HEK293 (cell line): Measurements from ENCODE around the gene COPS3.

Experiments used
- CTCF ChIA-PET: fragments of 350-600 bp; formaldehyde crosslinking; extraction: SDS; loops from one replicate; lab custom pipeline; 2021; ENCODE audit warnings: antibody characterized with exemption; lab: Yijun Ruan, JAX
- POLR2A ChIA-PET: fragments of 300-600 bp; formaldehyde crosslinking; extraction: SDS; loops from one replicate; lab custom pipeline; 2020; ENCODE audit warnings: antibody characterized with exemption, inconsistent platforms; lab: Yijun Ruan, JAX
- H3K27ac ChIP-seq: fragments of 200-500 bp; sonication (Bioruptor generic); 2 replicates; pipeline ENCODE4 v1.5.1; 2014; ENCODE audit warnings: low read depth, low read length, control low read depth, inconsistent platforms; ENCODE audit errors: extremely low read depth
- H3K36me3 ChIP-seq, 2 experiments: fragments of 200-500 bp in 1 of 2; sonication (Bioruptor generic) in 1 of 2; 1 replicate in 1 of 2; 2 replicates in 1 of 2; pipeline ENCODE4 v1.5.1; 2014 to 2017; ENCODE audit warnings: inconsistent platforms in 2 of 2, low read length in 2 of 2; ENCODE audit not compliant: control insufficient read depth in 2 of 2, insufficient read depth in 1 of 2
- H3K4me1 ChIP-seq: fragments of 200-500 bp; sonication (Bioruptor generic); 2 replicates; pipeline ENCODE4 v1.5.1; 2014; ENCODE audit warnings: mild to moderate bottlenecking, low read length, inconsistent platforms; ENCODE audit not compliant: control insufficient read depth, insufficient read depth
- H3K4me3 ChIP-seq: 2 replicates; pipeline ENCODE4 v1.5.1; 2011; ENCODE audit warnings: low read depth, mild to moderate bottlenecking, control low read depth, low read length, moderate library complexity
- H3K9me3 ChIP-seq: fragments of 200-500 bp; sonication (Bioruptor generic); 2 replicates; pipeline ENCODE4 v1.5.1; 2014; ENCODE audit warnings: low read depth, low read length, inconsistent platforms; ENCODE audit not compliant: control insufficient read depth, insufficient read depth
- GFI1B ChIP-seq: fragments of 450-650 bp; formaldehyde crosslinking; IDR thresholded peaks from 2 replicates; pipeline ENCODE4 v1.5.1; 2016; ENCODE audit warnings: missing biosample characterization, missing genetic modification characterization
- GLI4 ChIP-seq: fragments of 450-650 bp; formaldehyde crosslinking; IDR thresholded peaks from 2 replicates; pipeline ENCODE4 v1.5.1; 2016; ENCODE audit warnings: missing biosample characterization, missing genetic modification characterization
- KLF16 ChIP-seq: fragments of 450-650 bp; formaldehyde crosslinking; IDR thresholded peaks from 2 replicates; pipeline ENCODE4 v1.5.1; 2017; ENCODE audit warnings: missing biosample characterization, missing genetic modification characterization
- SCRT2 ChIP-seq: fragments of 450-650 bp; formaldehyde crosslinking; IDR thresholded peaks from 2 replicates; pipeline ENCODE4 v1.5.1; 2016; ENCODE audit warnings: missing biosample characterization, missing genetic modification characterization
- SP2 ChIP-seq: fragments of 450-650 bp; formaldehyde crosslinking; IDR thresholded peaks from 2 replicates; pipeline ENCODE4 v1.5.1; 2016; ENCODE audit warnings: missing biosample characterization, missing genetic modification characterization
- SP7 ChIP-seq: fragments of 450-650 bp; formaldehyde crosslinking; IDR thresholded peaks from 2 replicates; pipeline ENCODE4 v1.5.1; 2016; ENCODE audit warnings: missing biosample characterization, missing genetic modification characterization
- TCF7L2 ChIP-seq: IDR thresholded peaks from 2 replicates; pipeline ENCODE4 v1.6.1; 2011; ENCODE audit warnings: low read depth, mild to moderate bottlenecking, inconsistent platforms, low read length, moderate library complexity, borderline replicate concordance
- ZBTB7A ChIP-seq: fragments of 450-650 bp; formaldehyde crosslinking; IDR thresholded peaks from 2 replicates; pipeline ENCODE4 v1.5.1; 2016; ENCODE audit warnings: low read depth, missing biosample characterization, missing genetic modification characterization
- ZNF155 ChIP-seq: fragments of 450-650 bp; formaldehyde crosslinking; IDR thresholded peaks from 2 replicates; pipeline ENCODE4 v1.5.1; 2016; ENCODE audit warnings: missing biosample characterization, missing genetic modification characterization
- ZNF184 ChIP-seq: fragments of 450-650 bp; IDR thresholded peaks from 2 replicates; pipeline ENCODE4 v1.5.1; 2018; ENCODE audit warnings: missing biosample characterization, mild to moderate bottlenecking, missing genetic modification characterization
- ZNF350 ChIP-seq: fragments of 450-650 bp; formaldehyde crosslinking; IDR thresholded peaks from 2 replicates; pipeline ENCODE4 v1.5.0; 2017; ENCODE audit warnings: missing biosample characterization, mild to moderate bottlenecking, missing genetic modification characterization
- ZNF530 ChIP-seq: fragments of 450-650 bp; formaldehyde crosslinking; IDR thresholded peaks from 2 replicates; pipeline ENCODE4 v1.5.1; 2016; ENCODE audit warnings: low read depth, missing biosample characterization, missing genetic modification characterization
- ZNF549 ChIP-seq: fragments of 450-650 bp; IDR thresholded peaks from 2 replicates; pipeline ENCODE4 v1.5.1; 2018; ENCODE audit warnings: missing biosample characterization, missing genetic modification characterization, mild to moderate bottlenecking, inconsistent platforms, moderate library complexity
- ZNF558 ChIP-seq: fragments of 450-650 bp; formaldehyde crosslinking; IDR thresholded peaks from 2 replicates; pipeline ENCODE4 v1.5.1; 2016; ENCODE audit warnings: missing biosample characterization, missing genetic modification characterization
- ZNF560 ChIP-seq: fragments of 450-650 bp; formaldehyde crosslinking; IDR thresholded peaks from 2 replicates; pipeline ENCODE4 v1.5.1; 2017; ENCODE audit warnings: missing biosample characterization, missing genetic modification characterization, borderline replicate concordance
- ZNF658 ChIP-seq: fragments of 450-650 bp; formaldehyde crosslinking; IDR thresholded peaks from 2 replicates; pipeline ENCODE4; 2016; ENCODE audit warnings: missing biosample characterization, missing genetic modification characterization
- ZSCAN30 ChIP-seq: fragments of 450-650 bp; IDR thresholded peaks from 2 replicates; pipeline ENCODE4 v1.5.1; 2018; ENCODE audit warnings: missing biosample characterization, mild to moderate bottlenecking, missing genetic modification characterization, moderate library complexity
- TF ChIP-seq, protein P1 (sequence below): fragments of 450-650 bp; formaldehyde crosslinking; IDR thresholded peaks from 2 replicates; pipeline ENCODE4 v1.5.1; 2016; ENCODE audit warnings: missing biosample characterization, missing genetic modification characterization
- TF ChIP-seq, protein P2 (sequence below): IDR thresholded peaks from 2 replicates; pipeline ENCODE4 v1.6.1; 2011; ENCODE audit warnings: mild to moderate bottlenecking, low read depth, low read length, borderline replicate concordance
- TF ChIP-seq, protein P3 (sequence below): fragments of 450-650 bp; formaldehyde crosslinking; IDR thresholded peaks from 2 replicates; pipeline ENCODE4 v1.5.1; 2016; ENCODE audit warnings: missing biosample characterization, missing genetic modification characterization
- TF ChIP-seq, protein P4 (sequence below): fragments of 450-650 bp; formaldehyde crosslinking; IDR thresholded peaks from 2 replicates; pipeline ENCODE4 v1.5.1; 2017; ENCODE audit warnings: missing biosample characterization, missing genetic modification characterization
- TF ChIP-seq, protein P5 (sequence below): fragments of 450-650 bp; formaldehyde crosslinking; conservative IDR thresholded peaks from 2 replicates; pipeline ENCODE4 v1.5.1; 2016; ENCODE audit warnings: low read depth, missing biosample characterization, missing genetic modification characterization
- TF ChIP-seq, protein P6 (sequence below): fragments of 450-650 bp; formaldehyde crosslinking; IDR thresholded peaks from 2 replicates; pipeline ENCODE4 v1.5.1; 2016; ENCODE audit warnings: missing biosample characterization, missing genetic modification characterization

COPS3 gene

DNA sequence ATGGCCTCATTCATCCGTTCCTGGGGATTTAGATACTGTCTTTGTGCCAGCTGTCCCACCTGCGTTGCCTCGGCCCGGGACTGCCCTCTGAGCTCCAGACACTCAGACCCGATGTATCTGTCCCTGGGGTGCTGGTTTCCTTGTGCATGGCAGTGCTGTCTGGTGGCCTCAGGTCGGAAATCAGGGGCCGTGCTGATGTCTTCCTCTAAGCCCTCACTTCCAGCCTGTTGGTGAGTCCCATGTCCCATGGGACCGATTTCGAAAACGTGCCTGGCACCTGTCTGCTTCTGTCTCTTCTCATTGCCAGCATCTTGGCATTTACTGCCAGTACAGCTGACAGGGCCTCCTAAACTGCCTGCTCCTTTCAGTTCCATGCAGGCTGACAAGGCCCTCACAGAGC lies 44.2 kb upstream of the COPS3 start:
- TF ChIP-seq SP7 (tag by site-specific recombination) (no peak), ZSCAN30 (tag by site-specific recombination) (no peak), ZNF558 (no peak), ZNF530 (no peak), ZNF155 (tag by site-specific recombination) (no peak), GFI1B (tag by site-specific recombination) (no peak), KLF16 (tag by site-specific recombination) (no peak), ZNF549 (tag by site-specific recombination) (no peak), ZNF658 (tag by site-specific recombination) (no peak)
- TF ChIP-seq, protein P1, sequence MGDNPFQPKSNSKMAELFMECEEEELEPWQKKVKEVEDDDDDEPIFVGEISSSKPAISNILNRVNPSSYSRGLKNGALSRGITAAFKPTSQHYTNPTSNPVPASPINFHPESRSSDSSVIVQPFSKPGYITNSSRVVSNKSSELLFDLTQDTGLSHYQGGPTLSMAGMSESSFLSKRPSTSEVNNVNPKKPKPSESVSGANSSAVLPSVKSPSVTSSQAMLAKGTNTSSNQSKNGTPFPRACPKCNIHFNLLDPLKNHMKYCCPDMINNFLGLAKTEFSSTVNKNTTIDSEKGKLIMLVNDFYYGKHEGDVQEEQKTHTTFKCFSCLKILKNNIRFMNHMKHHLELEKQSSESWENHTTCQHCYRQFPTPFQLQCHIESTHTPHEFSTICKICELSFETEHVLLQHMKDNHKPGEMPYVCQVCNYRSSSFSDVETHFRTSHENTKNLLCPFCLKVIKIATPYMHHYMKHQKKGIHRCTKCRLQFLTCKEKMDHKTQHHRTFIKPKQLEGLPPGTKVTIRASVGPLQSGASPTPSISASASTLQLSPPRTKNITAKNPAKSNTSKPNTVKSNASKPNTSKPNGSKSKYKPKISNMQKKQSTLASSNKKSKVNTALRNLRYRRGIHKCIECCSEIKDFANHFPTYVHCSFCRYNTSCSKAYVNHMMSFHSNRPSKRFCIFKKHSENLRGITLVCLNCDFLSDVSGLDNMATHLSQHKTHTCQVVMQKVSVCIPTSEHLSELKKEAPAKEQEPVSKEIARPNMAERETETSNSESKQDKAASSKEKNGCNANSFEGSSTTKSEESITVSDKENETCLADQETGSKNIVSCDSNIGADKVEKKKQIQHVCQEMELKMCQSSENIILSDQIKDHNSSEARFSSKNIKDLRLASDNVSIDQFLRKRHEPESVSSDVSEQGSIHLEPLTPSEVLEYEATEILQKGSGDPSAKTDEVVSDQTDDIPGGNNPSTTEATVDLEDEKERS: no peak
- TF ChIP-seq, protein P2, sequence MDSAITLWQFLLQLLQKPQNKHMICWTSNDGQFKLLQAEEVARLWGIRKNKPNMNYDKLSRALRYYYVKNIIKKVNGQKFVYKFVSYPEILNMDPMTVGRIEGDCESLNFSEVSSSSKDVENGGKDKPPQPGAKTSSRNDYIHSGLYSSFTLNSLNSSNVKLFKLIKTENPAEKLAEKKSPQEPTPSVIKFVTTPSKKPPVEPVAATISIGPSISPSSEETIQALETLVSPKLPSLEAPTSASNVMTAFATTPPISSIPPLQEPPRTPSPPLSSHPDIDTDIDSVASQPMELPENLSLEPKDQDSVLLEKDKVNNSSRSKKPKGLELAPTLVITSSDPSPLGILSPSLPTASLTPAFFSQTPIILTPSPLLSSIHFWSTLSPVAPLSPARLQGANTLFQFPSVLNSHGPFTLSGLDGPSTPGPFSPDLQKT: no peak
- TF ChIP-seq, protein P3, sequence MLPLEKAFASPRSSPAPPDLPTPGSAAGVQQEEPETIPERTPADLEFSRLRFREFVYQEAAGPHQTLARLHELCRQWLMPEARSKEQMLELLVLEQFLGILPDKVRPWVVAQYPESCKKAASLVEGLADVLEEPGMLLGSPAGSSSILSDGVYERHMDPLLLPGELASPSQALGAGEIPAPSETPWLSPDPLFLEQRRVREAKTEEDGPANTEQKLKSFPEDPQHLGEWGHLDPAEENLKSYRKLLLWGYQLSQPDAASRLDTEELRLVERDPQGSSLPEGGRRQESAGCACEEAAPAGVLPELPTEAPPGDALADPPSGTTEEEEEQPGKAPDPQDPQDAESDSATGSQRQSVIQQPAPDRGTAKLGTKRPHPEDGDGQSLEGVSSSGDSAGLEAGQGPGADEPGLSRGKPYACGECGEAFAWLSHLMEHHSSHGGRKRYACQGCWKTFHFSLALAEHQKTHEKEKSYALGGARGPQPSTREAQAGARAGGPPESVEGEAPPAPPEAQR: no peak
- H3K9me3 ChIP-seq: no peaks in the 10 kb centered on the region
- H3K4me1 ChIP-seq: no peaks in the 10 kb centered on the region
- POLR2A ChIA-PET: no interaction called here
- no peak overlapping the region for H3K4me3 ChIP-seq
- CTCF ChIA-PET: no interaction called here
- H3K36me3 ChIP-seq: no peaks in the 10 kb centered on the region; a peak in 1 of 3 replicates
- no peak overlapping the region for H3K27ac ChIP-seq

DNA sequence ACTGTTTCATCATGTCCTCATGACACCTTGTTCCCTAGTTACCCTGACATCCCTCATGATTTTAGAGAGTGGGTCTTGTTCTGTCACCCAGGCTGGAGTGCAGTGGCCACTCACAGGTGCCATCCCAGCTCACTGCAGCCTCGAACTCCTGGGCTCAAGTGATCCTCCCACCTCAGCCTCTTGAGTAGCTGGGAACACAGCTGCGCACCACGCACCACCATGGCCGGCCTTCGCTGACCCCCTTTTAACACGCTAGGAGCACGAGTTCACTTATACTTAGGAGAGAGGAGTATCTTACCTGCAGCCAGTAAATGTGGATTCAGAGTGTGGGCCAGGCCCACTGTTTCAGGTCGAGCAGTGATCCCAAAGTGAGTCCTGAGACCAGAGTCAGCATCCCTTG lies 43.6 kb upstream of the COPS3 start:
- Histone ChIP-seq H3K4me1 (no peaks in the 10 kb centered on the region), H3K9me3 (no peaks in the 10 kb centered on the region), H3K36me3 (no peaks in the 10 kb centered on the region; a peak in 1 of 3 replicates), H3K27ac (no peak overlapping the region)
- POLR2A ChIA-PET: no interaction called here
- TF ChIP-seq ZNF560 (no peak), TCF7L2 (no peak), GLI4 (tag by site-specific recombination) (no peak), ZBTB7A (no peak), SP2 (tag by site-specific recombination) (no peak), ZNF350 (no peak), SCRT2 (tag by site-specific recombination) (no peak), ZNF184 (tag by site-specific recombination) (no peak)
- TF ChIP-seq, protein P4, sequence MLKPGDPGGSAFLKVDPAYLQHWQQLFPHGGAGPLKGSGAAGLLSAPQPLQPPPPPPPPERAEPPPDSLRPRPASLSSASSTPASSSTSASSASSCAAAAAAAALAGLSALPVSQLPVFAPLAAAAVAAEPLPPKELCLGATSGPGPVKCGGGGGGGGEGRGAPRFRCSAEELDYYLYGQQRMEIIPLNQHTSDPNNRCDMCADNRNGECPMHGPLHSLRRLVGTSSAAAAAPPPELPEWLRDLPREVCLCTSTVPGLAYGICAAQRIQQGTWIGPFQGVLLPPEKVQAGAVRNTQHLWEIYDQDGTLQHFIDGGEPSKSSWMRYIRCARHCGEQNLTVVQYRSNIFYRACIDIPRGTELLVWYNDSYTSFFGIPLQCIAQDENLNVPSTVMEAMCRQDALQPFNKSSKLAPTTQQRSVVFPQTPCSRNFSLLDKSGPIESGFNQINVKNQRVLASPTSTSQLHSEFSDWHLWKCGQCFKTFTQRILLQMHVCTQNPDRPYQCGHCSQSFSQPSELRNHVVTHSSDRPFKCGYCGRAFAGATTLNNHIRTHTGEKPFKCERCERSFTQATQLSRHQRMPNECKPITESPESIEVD: no peak
- TF ChIP-seq, protein P5, sequence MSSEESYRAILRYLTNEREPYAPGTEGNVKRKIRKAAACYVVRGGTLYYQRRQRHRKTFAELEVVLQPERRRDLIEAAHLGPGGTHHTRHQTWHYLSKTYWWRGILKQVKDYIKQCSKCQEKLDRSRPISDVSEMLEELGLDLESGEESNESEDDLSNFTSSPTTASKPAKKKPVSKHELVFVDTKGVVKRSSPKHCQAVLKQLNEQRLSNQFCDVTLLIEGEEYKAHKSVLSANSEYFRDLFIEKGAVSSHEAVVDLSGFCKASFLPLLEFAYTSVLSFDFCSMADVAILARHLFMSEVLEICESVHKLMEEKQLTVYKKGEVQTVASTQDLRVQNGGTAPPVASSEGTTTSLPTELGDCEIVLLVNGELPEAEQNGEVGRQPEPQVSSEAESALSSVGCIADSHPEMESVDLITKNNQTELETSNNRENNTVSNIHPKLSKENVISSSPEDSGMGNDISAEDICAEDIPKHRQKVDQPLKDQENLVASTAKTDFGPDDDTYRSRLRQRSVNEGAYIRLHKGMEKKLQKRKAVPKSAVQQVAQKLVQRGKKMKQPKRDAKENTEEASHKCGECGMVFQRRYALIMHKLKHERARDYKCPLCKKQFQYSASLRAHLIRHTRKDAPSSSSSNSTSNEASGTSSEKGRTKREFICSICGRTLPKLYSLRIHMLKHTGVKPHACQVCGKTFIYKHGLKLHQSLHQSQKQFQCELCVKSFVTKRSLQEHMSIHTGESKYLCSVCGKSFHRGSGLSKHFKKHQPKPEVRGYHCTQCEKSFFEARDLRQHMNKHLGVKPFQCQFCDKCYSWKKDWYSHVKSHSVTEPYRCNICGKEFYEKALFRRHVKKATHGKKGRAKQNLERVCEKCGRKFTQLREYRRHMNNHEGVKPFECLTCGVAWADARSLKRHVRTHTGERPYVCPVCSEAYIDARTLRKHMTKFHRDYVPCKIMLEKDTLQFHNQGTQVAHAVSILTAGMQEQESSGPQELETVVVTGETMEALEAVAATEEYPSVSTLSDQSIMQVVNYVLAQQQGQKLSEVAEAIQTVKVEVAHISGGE (tag by site-specific recombination): no peak
- TF ChIP-seq, protein P6, sequence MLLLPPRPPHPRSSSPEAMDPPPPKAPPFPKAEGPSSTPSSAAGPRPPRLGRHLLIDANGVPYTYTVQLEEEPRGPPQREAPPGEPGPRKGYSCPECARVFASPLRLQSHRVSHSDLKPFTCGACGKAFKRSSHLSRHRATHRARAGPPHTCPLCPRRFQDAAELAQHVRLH (tag by site-specific recombination): no peak
- TF ChIP-seq, all 188 proteins: peak for 0
- CTCF ChIA-PET: interaction anchor here (0.7 kb wide), 1 partner anchor 178 kb away, joined by 3 read pairs; no protein-coding TSS in a partner anchor
- H3K4me3 ChIP-seq: no peak overlapping the region
